GM19328 (cell line): ENCODE data around the gene GSTM5.
"Not testable (repeated sequence)": the region's sequence is repeated elsewhere in the genome, so short reads cannot be mapped to it uniquely, and the experiment has no call there.

ENCODE experiments used
- ATAC-seq: cut with Tn5 transposase; IDR thresholded peaks from one replicate; pipeline ENCODE4 v1.9.1; 2021; ENCODE audit warnings: mild to moderate bottlenecking, moderate library complexity; ENCODE audit not compliant: unreplicated experiment

GSTM5 gene

DNA sequence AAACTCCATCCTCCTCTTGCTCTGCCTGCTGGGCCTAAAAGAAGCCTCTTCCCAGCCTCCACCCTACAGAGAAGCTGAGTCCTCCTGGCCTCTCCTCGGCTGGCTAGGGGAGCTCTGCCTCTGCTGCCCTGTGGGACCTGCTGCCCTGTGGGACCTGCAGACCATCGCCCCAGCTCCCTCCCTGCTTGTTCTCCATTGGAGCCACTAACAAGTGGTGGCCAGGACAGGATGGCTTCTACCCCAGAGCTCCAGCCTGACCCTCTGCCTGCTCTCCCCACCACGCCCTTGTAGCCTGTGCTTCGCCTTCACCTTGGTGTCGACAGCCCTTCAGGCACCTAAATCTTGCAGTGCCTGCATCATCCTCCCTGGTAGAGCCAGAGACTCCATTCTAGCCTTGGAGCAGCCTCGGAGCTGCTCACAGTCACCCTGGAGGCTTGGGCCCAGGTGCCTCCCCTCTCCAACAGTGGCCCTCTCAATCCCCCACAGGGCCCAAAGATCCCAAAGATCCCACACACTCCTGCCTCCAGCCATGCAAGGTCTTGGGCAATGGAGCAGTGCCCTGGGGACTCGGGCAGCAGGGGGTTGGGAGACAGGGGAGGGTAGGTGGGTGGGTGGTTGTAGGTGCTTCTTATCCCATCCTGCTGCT is 48.7 kb downstream of the GSTM5 start:
- ATAC-seq = no peak

DNA sequence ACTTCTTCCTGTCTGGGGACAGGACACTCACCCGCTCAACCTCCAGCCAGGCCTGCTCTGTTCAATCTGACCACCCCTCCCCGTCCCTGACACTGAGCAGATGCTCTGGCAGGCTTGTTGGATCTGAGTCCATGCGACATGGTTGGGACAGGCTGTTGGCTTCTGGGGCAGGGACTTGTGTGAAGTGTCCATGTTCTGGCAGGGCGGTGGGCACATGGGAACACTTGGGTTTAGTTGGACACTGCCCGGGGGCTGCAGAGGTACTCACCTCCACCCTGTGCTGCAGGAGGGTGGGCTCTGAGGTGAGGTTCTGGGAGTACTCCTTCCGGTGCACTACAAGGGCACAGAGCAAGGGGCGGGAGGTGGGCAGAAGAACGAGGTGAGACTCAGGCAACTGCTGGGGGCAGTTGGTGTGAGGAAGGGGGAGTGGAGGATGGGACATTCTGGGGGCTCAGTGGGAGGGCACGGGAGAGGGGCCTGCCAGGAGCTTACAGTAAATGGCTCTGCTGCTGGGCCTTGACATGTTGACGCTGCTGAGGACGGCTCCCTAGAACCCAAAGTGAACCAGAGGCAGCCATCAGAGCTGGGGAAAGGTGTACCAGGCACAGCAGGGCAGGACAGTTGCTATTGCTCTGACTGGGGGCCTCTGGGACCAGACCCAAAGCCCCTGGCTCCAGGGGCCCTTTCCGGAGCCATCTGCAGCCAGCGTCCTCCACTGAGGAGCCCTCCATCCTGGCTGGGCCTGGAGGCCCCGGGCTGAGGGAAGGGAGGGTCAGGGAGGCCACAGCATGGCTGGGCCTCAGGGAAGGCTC is 49.4 kb downstream of the GSTM5 start:
- no peak for ATAC-seq

DNA sequence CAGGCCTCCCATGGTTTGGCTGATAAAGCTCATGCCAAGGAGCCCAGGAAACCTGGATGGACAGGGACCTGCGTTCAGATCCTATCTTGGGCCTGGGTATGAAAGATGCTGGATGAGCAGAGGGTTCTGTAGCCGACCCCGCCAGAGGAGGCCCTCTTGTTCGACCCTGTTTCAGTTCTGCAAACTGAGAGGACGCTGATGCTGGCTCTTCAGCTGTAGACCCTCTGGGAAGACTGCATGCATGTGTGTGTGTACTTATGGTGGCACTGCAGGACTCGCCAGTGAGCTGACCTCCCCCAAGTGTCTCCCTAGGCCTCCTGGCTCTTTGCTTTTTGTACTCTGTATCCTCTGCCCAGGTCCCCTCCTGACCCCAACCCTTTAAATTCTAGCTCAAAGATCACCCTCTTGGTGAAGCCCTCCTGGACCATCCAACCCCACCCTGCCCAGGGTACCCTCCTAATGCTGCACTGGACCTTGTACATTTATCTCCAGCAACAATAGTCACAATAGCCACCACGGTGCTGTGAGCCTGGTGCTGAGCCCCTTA is 50.1 kb downstream of the GSTM5 start:
- no peak for ATAC-seq

DNA sequence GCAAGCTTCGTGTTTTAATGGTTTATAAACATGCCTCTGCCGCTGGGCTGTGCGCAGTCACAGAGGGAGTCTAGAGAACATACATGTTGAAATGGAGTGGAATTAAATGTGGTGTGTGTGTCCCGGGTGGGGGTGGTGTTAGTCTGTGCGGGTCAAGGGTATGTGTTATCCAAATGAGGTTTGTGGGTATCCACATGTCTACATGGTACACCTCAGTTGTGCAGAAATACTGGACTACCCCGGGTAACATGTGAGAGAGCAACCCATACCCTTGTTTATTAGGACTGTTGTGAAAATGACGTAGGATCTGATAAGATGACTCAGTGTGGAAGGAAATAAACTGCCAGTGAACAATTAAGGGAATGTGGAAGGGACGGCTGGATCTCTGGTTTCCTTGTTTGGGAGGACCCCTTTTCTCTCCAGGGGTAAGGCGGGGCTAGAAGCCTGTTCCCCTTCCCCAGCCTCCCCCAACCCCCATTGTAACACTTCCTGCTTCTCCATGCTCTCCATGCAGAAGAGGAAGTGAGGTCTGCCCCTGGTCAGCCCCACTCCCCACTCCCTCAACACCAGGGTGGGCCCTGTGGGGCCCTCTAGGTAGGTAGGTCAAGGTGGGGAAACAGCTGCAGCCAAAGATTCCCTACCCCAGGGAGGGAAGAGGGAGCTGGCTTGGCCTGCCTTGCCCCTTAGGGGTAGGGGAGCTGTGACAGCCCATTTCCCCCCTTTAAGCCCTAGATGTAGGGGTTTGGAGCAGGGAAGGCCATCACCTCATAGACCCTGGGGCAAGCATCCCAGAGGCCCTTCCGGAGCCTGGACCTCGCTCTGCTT is 51.0 kb downstream of the GSTM5 start:
- no peak for ATAC-seq

DNA sequence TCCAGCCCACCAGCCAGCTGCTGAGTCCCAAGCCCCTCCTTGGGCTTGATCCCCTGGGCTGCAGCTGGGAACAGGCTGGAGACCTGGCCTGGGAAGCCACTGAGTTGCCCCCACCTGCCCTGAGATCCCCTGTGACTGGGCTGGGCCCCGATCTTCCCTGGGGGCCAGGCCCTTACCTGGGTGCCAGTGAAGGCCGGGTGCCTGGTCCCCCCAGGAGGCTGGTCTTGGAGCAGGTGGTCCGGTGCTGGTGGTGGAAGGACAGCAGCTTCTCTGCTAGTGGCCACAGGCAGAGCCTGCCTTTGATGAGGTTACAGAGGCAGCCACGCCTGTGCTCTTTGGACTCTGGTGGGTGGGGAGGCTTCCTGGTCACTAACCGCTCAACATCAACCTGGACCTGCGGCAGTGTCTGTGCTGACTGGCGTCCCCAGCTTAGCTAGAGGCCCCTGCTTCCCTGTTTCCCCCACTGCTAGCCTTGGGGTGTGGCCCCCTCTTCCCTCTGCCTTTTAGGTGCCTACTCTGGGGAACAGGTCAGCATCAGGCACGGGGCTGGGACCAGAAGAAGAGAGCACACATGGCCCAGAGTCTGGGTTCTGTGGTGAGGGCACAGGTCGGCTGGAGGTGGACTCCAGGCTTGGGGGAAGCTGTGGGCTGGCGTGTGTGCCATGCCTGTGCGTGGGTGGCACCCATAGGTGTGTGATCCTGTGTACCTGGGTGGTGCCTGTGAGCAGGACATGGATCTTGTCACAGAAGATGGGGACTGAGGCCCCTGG is 51.8 kb downstream of the GSTM5 start, which contains the start of gene EPS8L3:
Gene EPS8L3 (minus strand): TSS at position 278 of the 770 bp plus-strand sequence. CDS start 2,174 bp downstream, outside the sequence.
- no peak for ATAC-seq

DNA sequence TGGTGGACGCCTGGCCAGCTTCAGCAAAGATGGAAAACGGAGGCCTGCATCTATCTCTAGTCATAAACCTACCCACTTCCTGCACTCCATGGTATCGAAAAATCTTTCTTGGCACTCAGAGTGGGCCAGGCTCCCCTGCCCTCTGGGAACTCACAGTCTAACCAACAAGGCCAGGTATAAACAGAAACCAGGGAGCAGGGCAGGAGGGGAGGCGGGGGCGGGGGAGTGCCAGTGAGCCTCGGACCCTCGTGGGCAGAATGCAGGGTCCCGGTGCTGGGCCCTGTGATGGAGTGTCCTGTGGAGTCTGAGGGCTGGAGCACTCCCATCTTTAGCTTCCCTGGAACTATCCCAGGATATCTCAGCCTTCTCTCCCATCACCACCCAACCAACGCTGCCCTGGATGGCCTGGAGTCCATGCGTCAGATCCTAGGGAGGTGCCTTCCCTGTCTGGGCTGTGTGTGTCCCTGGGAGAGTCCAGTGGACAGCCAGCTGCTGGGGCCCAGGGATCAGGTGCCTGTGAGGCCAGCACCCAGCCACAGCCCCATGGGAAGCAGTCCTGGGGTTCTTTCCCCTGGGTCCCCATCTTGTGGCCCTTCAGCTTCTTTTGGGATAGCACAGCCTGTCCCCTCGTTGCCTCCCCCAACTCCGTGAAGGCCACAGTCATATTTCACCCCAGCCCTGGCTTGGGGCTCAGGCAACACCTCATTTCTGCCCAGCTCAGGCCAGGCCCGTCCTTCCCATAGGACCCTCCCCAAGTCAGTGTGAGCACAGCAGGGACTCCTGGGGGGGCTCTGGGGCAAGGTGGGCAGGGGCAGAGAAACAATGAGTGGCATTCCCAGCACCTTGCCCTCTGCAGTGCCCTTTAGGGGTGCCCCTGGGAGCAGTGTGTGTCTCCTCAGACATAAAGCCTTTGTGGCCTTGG is 52.8 kb downstream of the GSTM5 start:
- ATAC-seq = no peak

DNA sequence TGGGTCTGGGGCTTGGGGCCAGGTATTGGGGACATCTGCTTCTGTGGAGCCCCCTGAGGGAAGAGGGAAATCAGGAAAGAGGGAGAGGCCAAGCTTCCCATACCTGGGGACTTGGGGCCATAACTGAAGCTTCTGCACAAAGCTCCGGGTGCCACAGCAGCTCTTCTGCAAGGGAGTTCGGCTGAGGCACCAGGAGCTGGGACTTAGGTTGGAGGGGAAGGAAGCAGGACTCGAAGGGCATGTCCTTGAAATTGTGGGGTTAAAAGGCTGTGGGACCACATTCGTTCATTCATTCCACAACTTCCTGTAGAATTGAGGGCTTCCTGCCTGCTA is 53.4 kb downstream of the GSTM5 start:
- ATAC-seq = no peak

DNA sequence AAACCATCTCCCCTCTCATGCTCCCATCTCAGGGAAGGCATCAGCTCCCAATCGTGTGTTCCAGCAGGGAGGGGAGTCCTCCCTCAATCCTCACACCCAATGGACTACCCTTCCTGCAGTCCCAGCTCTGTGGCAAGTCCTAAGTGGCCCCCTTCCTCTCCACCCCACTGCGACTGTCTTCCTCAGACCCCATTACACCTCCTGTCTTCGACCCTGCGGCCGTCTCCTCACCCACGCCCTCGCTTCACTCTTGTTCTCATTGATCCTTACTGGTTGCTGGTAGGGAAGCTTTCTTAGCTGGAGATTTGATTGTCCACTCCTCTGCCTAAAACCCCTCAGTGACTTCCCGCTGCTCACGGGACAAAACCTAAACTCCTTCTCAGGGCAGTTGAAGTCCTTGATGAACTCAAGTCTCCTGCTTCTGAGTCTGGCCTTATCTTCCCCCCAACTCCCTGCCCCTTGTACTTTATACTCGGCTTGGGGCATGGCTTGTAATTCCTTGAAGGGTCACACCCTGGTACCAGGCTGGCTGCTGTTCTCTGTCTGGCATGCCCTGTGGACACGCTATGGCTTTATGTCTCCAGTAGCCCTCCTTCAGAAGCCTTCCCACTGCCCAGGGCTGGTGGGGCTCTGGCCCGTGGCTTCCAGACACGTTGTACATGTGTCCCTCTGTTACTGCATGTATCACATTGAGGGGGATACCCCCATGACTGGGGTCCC is 54.0 kb downstream of the GSTM5 start:
- no peak for ATAC-seq

DNA sequence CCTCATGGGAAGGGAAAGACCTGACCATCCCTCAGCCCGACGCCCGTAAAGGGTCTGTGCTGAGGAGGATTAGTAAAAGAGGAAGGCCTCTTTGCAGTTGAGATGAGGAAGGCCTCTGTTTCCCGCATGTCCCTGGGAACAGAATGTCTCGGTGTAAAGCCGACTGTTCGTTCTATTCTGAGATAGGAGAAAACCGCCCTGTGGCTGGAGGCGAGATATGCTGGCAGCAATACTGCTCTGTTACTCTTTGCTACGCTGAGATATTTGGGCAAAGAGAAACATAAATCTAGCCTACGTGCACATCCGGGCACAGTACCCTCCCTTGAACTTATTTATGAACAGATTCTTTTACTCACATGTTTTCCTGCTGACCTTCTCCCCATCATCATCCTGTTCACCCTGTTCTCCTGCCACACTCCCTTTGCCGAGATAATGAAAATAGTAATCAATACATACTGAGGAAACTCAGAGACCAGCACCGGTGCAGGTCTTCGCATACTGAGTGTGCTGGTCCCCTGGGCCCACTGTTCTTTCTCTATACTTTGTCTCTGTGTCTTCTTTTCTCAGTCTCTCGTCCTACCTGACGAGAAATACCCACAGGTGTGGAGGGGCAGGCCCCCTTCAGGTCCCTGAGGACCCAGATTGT is 55.1 kb downstream of the GSTM5 start:
- ATAC-seq = not testable (repeated sequence)
